ENCODE measurements around the gene HS6ST3. TPM values are rescaled to one million over a fixed set of nuclear protein-coding genes. Genes with fewer than 3 reads are reported as not detected.

The HS6ST3 gene
- polyA plus RNA-seq, 6 donors from 2014 or later = not detected

DNA sequence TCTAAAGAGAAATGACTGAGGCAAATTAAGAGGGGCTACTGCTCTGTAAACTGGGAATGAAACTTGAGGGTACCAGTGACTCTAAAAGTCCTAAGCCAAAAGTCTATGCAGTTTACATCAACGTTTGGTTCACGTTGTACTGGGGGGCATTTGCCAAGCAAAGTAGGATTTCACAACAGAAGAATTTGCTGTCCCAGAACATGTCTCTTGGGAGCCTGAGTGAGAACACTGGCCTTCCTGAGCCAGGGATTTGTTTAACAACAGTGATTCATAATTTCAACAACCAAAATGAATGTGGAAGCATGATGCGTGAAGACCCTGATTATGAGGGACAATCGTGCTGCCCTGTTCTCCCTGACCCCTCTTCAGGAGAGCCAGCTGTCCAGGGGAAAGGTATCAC, 726.4 kb downstream of the HS6ST3 start:
- no peak for DNase-seq
- Mint-ChIP-seq H3K36me3 (peaks cover 0 to 7% of the 10 kb centered on the region in 2 donors), H3K27ac (no peak overlapping the region), H3K4me1 (no peaks in the 10 kb centered on the region), H3K4me3 (no peak overlapping the region), H3K27me3 (no peaks in the 10 kb centered on the region), H3K9me3 (peaks cover 0 to 19% (median 7%) of the 10 kb centered on the region in 7 donors)
- no peak for ATAC-seq (ENCODE audit: low read depth in 2 of 2)

- no peak for DNase-seq
- no peaks in the 10 kb centered on the region for H3K27me3 Mint-ChIP-seq
- H3K9me3 Mint-ChIP-seq = peaks cover 0 to 19% (median 7%) of the 10 kb centered on the region in 7 donors
- H3K4me1 Mint-ChIP-seq = no peaks in the 10 kb centered on the region
- peak overlapping the region in 1 of 8 donors; percentile 38 for H3K4me3 Mint-ChIP-seq
- H3K27ac Mint-ChIP-seq = no peak overlapping the region
- peaks cover 0 to 7% of the 10 kb centered on the region in 2 donors for H3K36me3 Mint-ChIP-seq
- ATAC-seq (ENCODE audit: low read depth in 2 of 2) = no peak
These were observed 727.0 kb downstream of the HS6ST3 start for GRCh38 chr13:96816874-96817273.

DNA sequence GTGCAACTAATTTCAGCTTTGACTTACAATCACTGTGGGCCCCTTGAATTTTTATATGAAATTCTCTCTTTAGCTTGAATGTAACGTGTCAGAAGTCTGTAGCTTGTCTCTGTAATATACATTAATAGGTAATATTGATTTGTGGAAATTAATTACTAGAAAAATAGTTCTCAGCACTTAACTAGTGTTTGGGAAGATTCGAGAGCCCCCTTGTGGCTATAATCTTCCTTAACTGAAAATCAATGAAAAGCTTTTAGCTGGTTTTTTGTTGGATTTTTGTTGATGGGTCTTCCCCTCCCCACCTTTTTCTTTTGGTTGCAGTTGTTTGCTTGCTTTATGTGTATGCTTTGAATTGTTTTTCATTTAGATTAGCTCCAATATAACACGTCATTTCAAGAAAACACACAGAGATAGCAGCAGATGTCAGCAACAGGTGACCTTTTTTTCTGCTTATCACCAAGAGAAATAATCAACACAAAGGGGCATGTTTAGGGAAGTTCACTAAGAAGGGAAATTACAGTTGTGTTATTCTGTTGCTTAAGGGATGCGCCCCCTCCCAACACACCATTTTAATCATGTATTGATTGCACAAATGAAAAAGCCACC, 727.5 kb downstream of the HS6ST3 start:
- peaks cover 0 to 7% of the 10 kb centered on the region in 2 donors for H3K36me3 Mint-ChIP-seq
- no peak overlapping the region for H3K27ac Mint-ChIP-seq
- no peak overlapping the region for H3K4me3 Mint-ChIP-seq
- ATAC-seq (ENCODE audit: low read depth in 2 of 2) (no peak), DNase-seq (no peak)
- H3K27me3 Mint-ChIP-seq = no peaks in the 10 kb centered on the region
- H3K4me1 Mint-ChIP-seq = no peaks in the 10 kb centered on the region
- peaks cover 0 to 19% (median 7%) of the 10 kb centered on the region in 7 donors for H3K9me3 Mint-ChIP-seq

DNA sequence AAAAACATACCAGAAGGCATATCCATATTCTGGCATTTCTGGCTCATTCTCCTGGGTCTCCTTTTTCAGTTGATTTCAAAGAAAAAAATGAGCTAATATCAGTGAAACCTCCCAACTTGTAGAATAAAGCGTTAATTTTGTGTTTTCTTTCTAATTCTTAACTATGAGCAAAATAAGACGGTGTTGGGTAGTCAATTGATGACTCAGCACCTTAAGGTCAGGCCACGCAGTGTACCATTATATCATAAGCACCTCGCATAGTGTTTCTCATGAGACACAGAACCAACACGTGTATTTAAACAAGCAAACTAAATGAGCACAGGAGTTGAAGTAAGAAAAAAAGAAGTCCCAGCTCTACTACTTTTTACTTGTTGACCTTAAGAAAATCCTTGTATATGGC, 729.5 kb downstream of the HS6ST3 start:
- DNase-seq = no peak
- H3K27ac Mint-ChIP-seq = peak overlapping the region in 1 of 6 donors; percentile 8
- no peaks in the 10 kb centered on the region for H3K4me1 Mint-ChIP-seq
- peaks cover 0 to 10% (median 4%) of the 10 kb centered on the region in 7 donors for H3K9me3 Mint-ChIP-seq
- no peak for ATAC-seq (ENCODE audit: low read depth in 2 of 2)
- no peaks in the 10 kb centered on the region for H3K27me3 Mint-ChIP-seq
- H3K36me3 Mint-ChIP-seq = peaks cover 0 to 4% of the 10 kb centered on the region in 2 donors
- H3K4me3 Mint-ChIP-seq = no peak overlapping the region

GRCh38 chr13:96821381-96821780, 731.5 kb downstream of the HS6ST3 start:
- Mint-ChIP-seq H3K36me3 (no peaks in the 10 kb centered on the region), H3K27me3 (no peaks in the 10 kb centered on the region)

GRCh38 chr13:96821971-96822370, 732.1 kb downstream of the HS6ST3 start:
- ATAC-seq (ENCODE audit: low read depth in 2 of 2) = no peak
- no peak overlapping the region for H3K4me3 Mint-ChIP-seq
- H3K36me3 Mint-ChIP-seq = no peaks in the 10 kb centered on the region
- DNase-seq = no peak
- H3K4me1 Mint-ChIP-seq = no peaks in the 10 kb centered on the region
- no peaks in the 10 kb centered on the region for H3K27me3 Mint-ChIP-seq
- H3K9me3 Mint-ChIP-seq = no peaks in the 10 kb centered on the region
- H3K27ac Mint-ChIP-seq = no peak overlapping the region

More at GRCh38 chr13:96821381-96821780, 731.5 kb downstream of the HS6ST3 start:
- Mint-ChIP-seq H3K4me1 (no peaks in the 10 kb centered on the region), H3K4me3 (no peak overlapping the region), H3K27ac (no peak overlapping the region), H3K9me3 (no peaks in the 10 kb centered on the region)
- DNase-seq = no peak
- no peak for ATAC-seq (ENCODE audit: low read depth in 2 of 2)

DNA sequence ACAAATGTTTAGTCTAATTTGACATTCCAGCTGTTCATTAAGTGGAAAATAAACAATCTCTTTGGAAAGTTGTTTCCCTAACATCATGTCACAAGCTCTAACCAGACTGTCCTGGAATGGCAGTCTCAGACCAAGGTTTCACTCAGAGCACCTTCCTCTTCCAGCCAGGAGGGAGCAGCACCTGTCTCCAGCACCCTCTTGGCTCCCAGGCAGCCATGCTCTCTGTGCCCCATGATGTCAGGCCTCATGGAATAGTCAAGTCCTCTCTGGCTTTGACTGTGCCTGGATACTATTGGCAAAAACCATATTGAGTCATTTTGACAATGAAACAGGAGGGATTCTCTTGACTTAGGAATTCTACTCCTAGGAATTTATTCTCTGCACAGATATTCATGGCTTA, 733.0 kb downstream of the HS6ST3 start:
- Mint-ChIP-seq H3K27ac (no peak overlapping the region), H3K27me3 (no peaks in the 10 kb centered on the region), H3K9me3 (no peaks in the 10 kb centered on the region), H3K4me3 (no peak overlapping the region), H3K4me1 (no peaks in the 10 kb centered on the region), H3K36me3 (no peaks in the 10 kb centered on the region)
- ATAC-seq (ENCODE audit: low read depth in 2 of 2) = no peak
- no peak for DNase-seq

GRCh38 chr13:96824140-96824539, 734.2 kb downstream of the HS6ST3 start:
- Mint-ChIP-seq H3K4me3 (no peak overlapping the region), H3K27ac (no peak overlapping the region), H3K4me1 (no peaks in the 10 kb centered on the region), H3K27me3 (no peaks in the 10 kb centered on the region), H3K9me3 (no peaks in the 10 kb centered on the region), H3K36me3 (no peaks in the 10 kb centered on the region)
- ATAC-seq (ENCODE audit: low read depth in 2 of 2) (no peak), DNase-seq (no peak)

DNA sequence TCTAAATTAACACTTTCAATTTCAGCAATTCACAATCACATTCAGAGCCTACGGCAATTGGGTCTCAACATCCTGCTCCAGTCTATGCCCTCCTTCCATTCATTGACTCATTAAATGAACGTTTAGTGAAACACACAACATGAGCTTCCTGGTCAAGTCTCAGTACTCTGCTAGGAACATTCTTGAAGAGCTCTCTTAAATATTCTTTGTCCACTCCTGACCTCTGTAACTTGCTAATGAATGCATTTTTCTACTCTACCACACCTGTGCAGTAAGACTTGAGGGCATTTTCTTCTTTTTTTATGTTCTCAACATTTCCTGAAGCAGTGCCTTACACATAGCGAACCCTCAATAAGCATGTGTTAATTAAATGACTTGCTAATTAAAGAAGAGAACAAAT, 735.7 kb downstream of the HS6ST3 start:
- ATAC-seq (ENCODE audit: low read depth in 2 of 2) (no peak), DNase-seq (no peak)
- Mint-ChIP-seq H3K27ac (peak overlapping the region in 1 of 6 donors; percentile 49), H3K9me3 (no peaks in the 10 kb centered on the region), H3K27me3 (no peaks in the 10 kb centered on the region), H3K4me3 (no peak overlapping the region), H3K36me3 (no peaks in the 10 kb centered on the region), H3K4me1 (no peaks in the 10 kb centered on the region)

- Mint-ChIP-seq H3K4me1 (no peaks in the 10 kb centered on the region), H3K27me3 (no peaks in the 10 kb centered on the region), H3K27ac (no peak overlapping the region), H3K4me3 (no peak overlapping the region), H3K9me3 (peaks cover 2 to 12% (median 5%) of the 10 kb centered on the region in 7 donors), H3K36me3 (no peaks in the 10 kb centered on the region)
- ATAC-seq (ENCODE audit: low read depth in 2 of 2) = no peak
- no peak for DNase-seq
These were observed 744.7 kb downstream of the HS6ST3 start for GRCh38 chr13:96834626-96835025.

GRCh38 chr13:96835546-96835945, 745.6 kb downstream of the HS6ST3 start:
- no peak overlapping the region for H3K4me3 Mint-ChIP-seq
- no peak overlapping the region for H3K27ac Mint-ChIP-seq
- H3K27me3 Mint-ChIP-seq = no peaks in the 10 kb centered on the region
- no peaks in the 10 kb centered on the region for H3K4me1 Mint-ChIP-seq
- no peaks in the 10 kb centered on the region for H3K36me3 Mint-ChIP-seq
- H3K9me3 Mint-ChIP-seq = peaks cover 2 to 12% (median 5%) of the 10 kb centered on the region in 7 donors
- DNase-seq (no peak), ATAC-seq (ENCODE audit: low read depth in 2 of 2) (no peak)

DNA sequence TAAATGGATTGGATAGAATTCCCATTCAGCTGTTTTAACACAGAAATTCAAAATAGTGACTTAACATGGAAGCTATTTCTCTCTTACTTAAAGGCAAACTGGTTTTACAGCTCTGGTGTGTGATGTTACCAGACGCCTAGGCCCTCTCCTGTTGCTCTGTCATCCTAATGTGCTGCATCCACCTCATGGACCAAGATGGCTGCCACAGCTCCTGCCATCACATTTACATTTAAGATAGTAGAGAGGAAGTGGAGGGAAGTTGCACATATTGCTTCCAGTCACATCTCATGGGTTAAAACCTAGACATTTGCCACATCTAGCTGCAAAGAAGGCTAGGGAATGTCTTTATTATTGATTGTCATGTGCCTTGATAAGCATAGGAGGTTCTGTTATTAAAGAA, 746.8 kb downstream of the HS6ST3 start:
- peaks cover 2 to 12% (median 5%) of the 10 kb centered on the region in 7 donors for H3K9me3 Mint-ChIP-seq
- no peaks in the 10 kb centered on the region for H3K27me3 Mint-ChIP-seq
- H3K4me3 Mint-ChIP-seq = no peak overlapping the region
- DNase-seq (no peak), ATAC-seq (ENCODE audit: low read depth in 2 of 2) (no peak)
- no peak overlapping the region for H3K27ac Mint-ChIP-seq
- H3K36me3 Mint-ChIP-seq = no peaks in the 10 kb centered on the region
- H3K4me1 Mint-ChIP-seq = no peaks in the 10 kb centered on the region

- DNase-seq (no peak), ATAC-seq (ENCODE audit: low read depth in 2 of 2) (no peak)
- H3K4me1 Mint-ChIP-seq = no peaks in the 10 kb centered on the region
- no peaks in the 10 kb centered on the region for H3K36me3 Mint-ChIP-seq
- H3K27me3 Mint-ChIP-seq = no peaks in the 10 kb centered on the region
- H3K27ac Mint-ChIP-seq = no peak overlapping the region
- H3K4me3 Mint-ChIP-seq = no peak overlapping the region
- peaks cover 2 to 12% (median 5%) of the 10 kb centered on the region in 7 donors for H3K9me3 Mint-ChIP-seq
These were observed 747.9 kb downstream of the HS6ST3 start for GRCh38 chr13:96837809-96838208.

DNA sequence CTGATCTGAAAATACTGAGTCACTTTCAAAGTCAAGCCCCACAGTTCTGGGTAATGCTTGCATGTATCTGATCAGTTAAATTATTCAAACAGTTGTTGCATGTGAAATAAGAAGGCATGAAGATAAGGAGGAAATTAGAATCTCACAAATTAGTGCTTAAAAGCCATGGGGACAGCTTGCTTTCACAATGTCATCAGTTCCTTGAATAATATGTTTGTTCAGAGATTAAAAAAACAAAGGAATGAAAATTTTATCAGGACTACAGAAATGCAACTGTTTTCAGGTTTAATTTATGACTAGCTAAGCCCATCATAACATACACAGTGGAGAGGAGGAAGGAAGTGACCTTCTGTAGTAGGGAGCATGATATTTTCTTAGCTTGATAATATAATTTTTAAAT, 754.3 kb downstream of the HS6ST3 start:
- H3K27ac Mint-ChIP-seq = no peak overlapping the region
- no peaks in the 10 kb centered on the region for H3K36me3 Mint-ChIP-seq
- H3K4me1 Mint-ChIP-seq = no peaks in the 10 kb centered on the region
- peaks cover 0 to 11% (median 0%) of the 10 kb centered on the region in 7 donors for H3K9me3 Mint-ChIP-seq
- ATAC-seq (ENCODE audit: low read depth in 2 of 2) = no peak
- H3K4me3 Mint-ChIP-seq = no peak overlapping the region
- H3K27me3 Mint-ChIP-seq = no peaks in the 10 kb centered on the region
- DNase-seq = no peak

- Mint-ChIP-seq H3K9me3 (peaks cover 0 to 11% (median 0%) of the 10 kb centered on the region in 7 donors), H3K4me3 (no peak overlapping the region), H3K4me1 (no peaks in the 10 kb centered on the region), H3K27ac (no peak overlapping the region), H3K36me3 (no peaks in the 10 kb centered on the region), H3K27me3 (no peaks in the 10 kb centered on the region)
- ATAC-seq (ENCODE audit: low read depth in 2 of 2) (no peak), DNase-seq (no peak)
These were observed 754.7 kb downstream of the HS6ST3 start for GRCh38 chr13:96844616-96845015.
